ENCODE measurements around the gene XAB2. TPM values are rescaled to one million over a fixed set of nuclear protein-coding genes. Genes with fewer than 3 reads are reported as not detected.

The XAB2 gene
- total RNA-seq, 1 experiment from 2014 or later, result 48.0 TPM

GRCh38 chr19:7624810-7625209 is 4.5 kb downstream of the XAB2 start:
- Histone ChIP-seq H3T11ph (ENCODE audit: low read length) (no peak overlapping the region), H2BK20ac (ENCODE audit: low read depth, low read length, poor library complexity, severe bottlenecking) (no peak overlapping the region), H4K5ac (ENCODE audit: insufficient read length, low read depth, low read length) (no peak overlapping the region), H2BK120ac (ENCODE audit: low read depth, low read length, poor library complexity, severe bottlenecking) (no peak overlapping the region), H2BK15ac (ENCODE audit: low read depth, low read length) (no peak overlapping the region), H3K23ac (ENCODE audit: insufficient read length, low read depth, low read length) (no peak overlapping the region), H3K56ac (ENCODE audit: insufficient read length, low read depth, low read length) (no peak overlapping the region), H3K18ac (ENCODE audit: insufficient read length, low read depth, low read length) (no peak overlapping the region), H3K27me3 (ENCODE audit: insufficient read depth, low read length) (peaks cover 2% of the 10 kb centered on the region; the same call in 1 of the 2 replicates), H3K79me1 (ENCODE audit: insufficient read depth, low read depth, low read length, poor library complexity, severe bottlenecking) (peaks cover 17% of the 10 kb centered on the region), H3K4me1 (ENCODE audit: insufficient read depth, low read length) (no peaks in the 10 kb centered on the region), H3K4ac (ENCODE audit: low read depth, low read length) (no peak overlapping the region), H3K9ac (ENCODE audit: extremely low read depth, insufficient read length, low read length) (no peak overlapping the region), H3K79me2 (ENCODE audit: insufficient read depth, low read length) (peaks cover 21% of the 10 kb centered on the region; the same call in 1 of the 2 replicates), H4K20me1 (ENCODE audit: control insufficient read depth, insufficient read depth, insufficient read length) (no peaks in the 10 kb centered on the region), H2AFZ (ENCODE audit: low read length) (no peak overlapping the region), H2BK12ac (ENCODE audit: insufficient read length, low read depth, low read length) (no peak overlapping the region), H3K14ac (ENCODE audit: insufficient read depth, low read length) (no peak overlapping the region), H4K91ac (ENCODE audit: insufficient read length, low read depth, low read length) (no peak overlapping the region), H4K8ac (replicated peaks; ENCODE audit: insufficient read length, low read depth, low read length) (no peak overlapping the region), H2BK5ac (ENCODE audit: insufficient read length, low read length) (no peak overlapping the region), H3K4me2 (ENCODE audit: insufficient read depth, insufficient read length, low read length) (no peak overlapping the region), H3K23me2 (ENCODE audit: insufficient read length, low read depth, low read length, poor library complexity, severe bottlenecking) (peaks cover 7% of the 10 kb centered on the region), H2AK5ac (ENCODE audit: insufficient read length, low read length) (no peak overlapping the region), H3K9me3 (ENCODE audit: control insufficient read depth, low read depth, low read length) (no peaks in the 10 kb centered on the region), H3K27ac (ENCODE audit: insufficient read length, low read depth, low read length) (no peak overlapping the region)
- no peaks in the 10 kb centered on the region; the same call in 1 of the 2 replicates for H3K27me3 Mint-ChIP-seq (ENCODE audit: low read depth)
- no CpG with 5 or more reads among the region's 17 CpGs for WGBS (ENCODE audit: extremely low coverage, insufficient read length, low lambda C conversion rate)
- no peak for DNase-seq
- H3K36me3 Mint-ChIP-seq (ENCODE audit: insufficient read depth in 1 of 3, low read depth in 3 of 3), result peaks cover 22 to 46% (median 39%) of the 10 kb centered on the region in 3 experiments; a peak in 6 of 7 replicates
- no peak overlapping the region for H3K4me3 Mint-ChIP-seq
- peaks cover 7 to 16% of the 10 kb centered on the region in 2 experiments for H3K4me1 Mint-ChIP-seq
- no peaks in the 10 kb centered on the region; a peak in 2 of 5 replicates for H3K9me3 Mint-ChIP-seq
- no peak for TF ChIP-seq CTCF (conservative IDR thresholded peaks at IDR 0.05)
- no peak overlapping the region for H3K27ac Mint-ChIP-seq

All from H9 (cell line).